Activated CD4-positive, alpha-beta memory T cell treated with anti-CD3 and anti-CD28 coated beads for 36 hours (primary cell): ENCODE measurements around the gene NUDT3. TPM values are rescaled to one million over a fixed set of nuclear protein-coding genes. Genes with fewer than 3 reads are reported as not detected.
"Not testable (repeated sequence)": the region's sequence is repeated elsewhere in the genome, so short reads cannot be mapped to it uniquely, and the experiment has no call there.

Experiments
- CTCF ChIA-PET: fragments of 350-600 bp; sonication (Branson Sonifier 250); formaldehyde crosslinking; loops from one replicate; lab custom pipeline; 2021; ENCODE audit warnings: antibody characterized with exemption, inconsistent platforms; lab: Charles Lee
- POLR2A ChIA-PET: fragments of 350-600 bp; sonication (Branson Sonifier 250); formaldehyde crosslinking; loops from one replicate; lab custom pipeline; 2021; ENCODE audit warnings: antibody characterized with exemption; lab: Charles Lee
- DNase-seq: peaks from one replicate; pipeline ENCODE4 v3.0.0-alpha.2; 2020
- H3K27ac Mint-ChIP-seq: one replicate; pipeline ENCODE4 v1.8.0; 2021; ENCODE audit warnings: mixed read lengths
- H3K27me3 Mint-ChIP-seq: one replicate; pipeline ENCODE4 v1.8.0; 2021; ENCODE audit warnings: mixed read lengths
- H3K36me3 Mint-ChIP-seq: one replicate; pipeline ENCODE4 v1.8.0; 2021; ENCODE audit warnings: mixed read lengths
- H3K4me1 Mint-ChIP-seq: one replicate; pipeline ENCODE4 v1.8.0; 2021; ENCODE audit warnings: low read depth, mixed read lengths
- H3K4me3 Mint-ChIP-seq: one replicate; pipeline ENCODE4 v1.8.0; 2021; ENCODE audit warnings: mild to moderate bottlenecking, mixed read lengths
- H3K9me3 Mint-ChIP-seq: one replicate; pipeline ENCODE4 v1.8.0; 2021; ENCODE audit warnings: mixed read lengths
- intact Hi-C: fragments of 100-400 bp; cut with micrococcal nuclease; formaldehyde crosslinking; loops from one replicate; pipeline ENCODE4 v1.15.1; 2023
- total RNA-seq, 2 experiments: library from RNA; stranded (reverse); gene quantifications; one replicate each; pipeline ENCODE4 v1.2.3, GENCODE V29; 2021

Gene NUDT3
- total RNA-seq, 2 experiments from 2014 or later, result 12.7 to 13.4 TPM

DNA sequence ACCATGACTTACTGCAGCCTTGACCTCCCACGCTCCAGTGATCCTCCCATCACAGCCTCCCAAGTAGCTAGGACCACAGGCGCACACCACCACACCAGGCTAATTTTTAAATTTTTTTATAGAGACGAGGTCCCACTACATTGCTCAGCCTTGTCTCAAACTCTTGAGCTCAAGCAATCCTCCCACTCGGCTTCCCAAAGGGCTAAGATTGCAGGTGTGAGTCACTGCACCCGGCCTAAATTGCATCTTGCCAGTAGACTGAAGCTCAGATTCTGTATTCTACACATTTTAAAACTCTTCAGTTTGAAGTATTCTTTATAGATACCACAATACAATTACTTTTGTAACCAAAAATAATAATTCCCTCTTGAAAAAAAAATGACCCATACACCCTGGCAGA, 11.4 kb downstream of the NUDT3 start:
- ChIA-PET POLR2A (no interaction called here), CTCF (interaction anchor here (0.5 to 1.1 kb wide), 2 partner anchors 10 to 132 kb away, joined by 3 read pairs; no protein-coding TSS in a partner anchor)

DNA sequence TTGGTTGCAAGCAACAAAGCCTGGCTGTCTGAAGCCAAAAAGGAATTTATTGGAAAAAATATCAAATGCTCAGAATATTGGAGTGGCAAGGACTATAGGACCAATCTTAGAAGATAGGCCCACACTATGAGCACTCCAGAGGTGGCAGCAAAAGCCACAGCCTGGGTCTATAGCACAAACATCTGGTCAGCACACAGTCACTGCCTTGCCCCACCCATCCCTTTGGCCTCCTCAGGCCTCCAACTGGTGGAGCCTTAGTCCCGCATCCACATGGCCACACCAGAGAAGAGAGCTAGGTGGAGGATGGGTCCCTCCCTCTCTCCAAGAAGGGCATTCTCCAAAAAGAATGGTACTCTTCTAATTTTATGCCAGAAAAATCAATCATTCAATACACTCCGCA, 14.0 kb downstream of the NUDT3 start:
- ChIA-PET POLR2A (no interaction called here), CTCF (no interaction called here)
- peaks cover 11% of the 10 kb centered on the region for H3K4me1 Mint-ChIP-seq
- peaks cover 3% of the 10 kb centered on the region for H3K36me3 Mint-ChIP-seq
- intact Hi-C loops, result no loop called here
- no peaks in the 10 kb centered on the region for H3K27me3 Mint-ChIP-seq
- no peak overlapping the region for H3K27ac Mint-ChIP-seq
- no peak overlapping the region for H3K4me3 Mint-ChIP-seq
- H3K9me3 Mint-ChIP-seq, result no peaks in the 10 kb centered on the region
- no peak for DNase-seq

More for the DNA sequence above, 11.4 kb downstream of the NUDT3 start:
- Mint-ChIP-seq H3K4me3 (no peak overlapping the region), H3K4me1 (peaks cover 18% of the 10 kb centered on the region), H3K36me3 (peaks cover 3% of the 10 kb centered on the region), H3K9me3 (no peaks in the 10 kb centered on the region), H3K27ac (no peak overlapping the region), H3K27me3 (no peaks in the 10 kb centered on the region)
- intact Hi-C loops, result no loop called here
- no peak for DNase-seq

DNA sequence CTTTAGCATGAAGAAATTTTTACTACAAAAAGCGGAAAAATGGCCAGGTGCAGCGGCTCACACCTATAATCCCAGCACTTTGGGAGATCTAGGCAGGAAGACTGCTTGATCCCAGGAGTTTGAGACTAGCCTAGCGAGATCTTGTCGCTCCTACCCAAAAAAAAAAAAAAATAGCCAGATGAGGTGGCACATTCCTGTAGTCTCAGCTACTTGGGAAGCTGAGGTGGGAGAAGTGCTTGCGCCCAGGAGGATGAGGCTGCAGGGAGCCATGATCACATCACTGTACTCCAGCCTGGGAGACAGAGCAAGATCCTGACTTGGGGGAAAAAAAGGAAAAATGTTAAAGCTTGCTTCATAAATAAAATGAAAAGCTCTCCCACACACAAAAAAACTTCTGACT, 14.5 kb downstream of the NUDT3 start:
- H3K27me3 Mint-ChIP-seq, result no peaks in the 10 kb centered on the region
- ChIA-PET POLR2A (no interaction called here), CTCF (no interaction called here)
- no peaks in the 10 kb centered on the region for H3K9me3 Mint-ChIP-seq
- H3K4me1 Mint-ChIP-seq, result peaks cover 8% of the 10 kb centered on the region
- peaks cover 3% of the 10 kb centered on the region for H3K36me3 Mint-ChIP-seq
- intact Hi-C loops, result no loop called here
- no peak overlapping the region for H3K4me3 Mint-ChIP-seq
- DNase-seq, result no peak
- H3K27ac Mint-ChIP-seq, result no peak overlapping the region

DNA sequence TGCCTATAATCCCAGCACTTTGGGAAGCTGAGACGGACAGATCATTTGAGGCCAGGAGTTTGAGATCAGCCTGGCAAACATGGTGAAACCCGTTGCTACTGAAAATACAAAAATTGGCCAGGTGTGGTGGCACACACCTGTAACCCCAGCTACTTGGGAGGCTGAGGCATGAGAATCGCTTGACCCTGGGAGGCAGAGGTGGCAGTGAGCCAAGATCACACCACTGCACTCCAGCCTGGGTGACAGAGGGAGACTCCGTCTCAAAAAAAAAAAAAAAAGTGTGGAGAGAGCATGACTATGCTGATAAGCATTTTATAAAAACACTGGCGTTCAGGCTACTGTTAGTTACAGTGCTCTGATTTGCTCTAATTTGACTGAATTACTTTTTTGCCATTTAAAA, 14.9 kb downstream of the NUDT3 start:
- DNase-seq, H3K27me3 Mint-ChIP-seq, CTCF ChIA-PET, H3K4me1 Mint-ChIP-seq, intact Hi-C loops, H3K27ac Mint-ChIP-seq, H3K9me3 Mint-ChIP-seq, H3K36me3 Mint-ChIP-seq, POLR2A ChIA-PET, H3K4me3 Mint-ChIP-seq: not testable (repeated sequence)

DNA sequence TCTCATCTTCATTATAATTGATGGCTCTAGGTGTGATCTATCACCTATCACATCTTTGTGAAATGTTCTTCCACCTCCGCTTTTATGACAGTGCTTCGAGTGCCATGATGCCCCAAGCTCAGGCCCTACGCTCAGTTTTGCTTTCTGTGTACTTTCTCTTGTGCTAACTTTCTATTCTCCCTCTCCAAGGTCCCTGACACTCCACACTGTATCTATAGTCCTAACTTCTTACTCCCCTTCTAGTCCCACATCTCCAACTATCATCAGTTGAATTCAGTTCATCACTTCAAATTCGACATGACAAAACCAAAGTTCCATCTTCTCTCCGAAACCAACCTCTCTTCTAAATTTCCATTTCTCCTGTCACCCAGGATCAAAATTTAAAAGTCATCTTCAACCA, 16.6 kb downstream of the NUDT3 start:
- ChIA-PET POLR2A (no interaction called here), CTCF (interaction anchor here (0.7 kb wide), 1 partner anchor 48 kb away, joined by 3 read pairs; no protein-coding TSS in a partner anchor)
- Mint-ChIP-seq H3K4me3 (no peak overlapping the region), H3K4me1 (peaks cover 4% of the 10 kb centered on the region), H3K27me3 (no peaks in the 10 kb centered on the region), H3K9me3 (no peaks in the 10 kb centered on the region), H3K36me3 (peaks cover 9% of the 10 kb centered on the region), H3K27ac (no peak overlapping the region)
- intact Hi-C loops, result no loop called here
- no peak for DNase-seq

DNA sequence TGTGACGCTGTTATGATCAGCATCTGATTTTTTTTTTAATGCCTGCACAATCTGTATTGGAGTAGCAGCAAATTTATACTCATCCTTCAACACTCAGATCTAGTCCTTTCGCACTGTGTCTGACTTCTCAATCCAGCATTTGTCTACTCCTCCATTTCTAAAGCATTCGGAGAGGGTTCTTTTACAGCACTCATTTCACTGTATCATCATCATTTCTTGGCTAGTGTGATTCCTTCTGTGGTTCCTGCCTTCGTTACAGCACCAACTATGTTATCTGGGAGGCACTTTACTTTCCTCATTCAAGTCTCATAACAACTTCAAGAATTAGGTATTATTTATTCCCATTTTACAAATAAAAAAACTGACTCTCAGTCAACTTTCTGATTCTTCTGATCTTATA, 18.0 kb downstream of the NUDT3 start:
- DNase-seq, result no peak
- intact Hi-C loops, result no loop called here
- CTCF ChIA-PET, result no interaction called here
- H3K27me3 Mint-ChIP-seq, result no peaks in the 10 kb centered on the region
- H3K27ac Mint-ChIP-seq, result no peak overlapping the region
- POLR2A ChIA-PET, result no interaction called here
- H3K36me3 Mint-ChIP-seq, result peaks cover 9% of the 10 kb centered on the region
- H3K9me3 Mint-ChIP-seq, result no peaks in the 10 kb centered on the region
- H3K4me1 Mint-ChIP-seq, result peaks cover 6% of the 10 kb centered on the region
- no peak overlapping the region for H3K4me3 Mint-ChIP-seq

DNA sequence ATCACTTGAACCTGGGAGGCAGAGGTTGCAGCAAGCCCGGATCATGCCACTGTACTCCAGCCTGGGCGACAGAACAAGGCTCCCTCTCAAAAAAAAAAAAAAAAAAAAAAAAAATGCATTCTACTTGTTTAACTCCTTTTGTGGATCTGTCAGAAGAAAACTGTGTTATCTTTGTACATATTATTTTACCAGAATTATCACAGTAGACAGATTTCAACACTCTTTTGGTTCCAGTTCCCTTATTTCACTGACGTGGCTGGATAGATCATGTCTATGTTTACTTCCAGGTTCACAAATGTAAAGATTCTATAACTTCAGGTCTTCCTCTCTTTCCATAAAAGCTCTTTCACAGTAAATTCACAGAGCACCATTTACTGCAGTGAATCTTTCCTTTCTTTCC, 18.4 kb downstream of the NUDT3 start:
- Mint-ChIP-seq H3K27me3 (no peaks in the 10 kb centered on the region), H3K4me1 (peaks cover 6% of the 10 kb centered on the region), H3K4me3 (no peak overlapping the region), H3K9me3 (no peaks in the 10 kb centered on the region), H3K36me3 (peaks cover 9% of the 10 kb centered on the region), H3K27ac (no peak overlapping the region)
- intact Hi-C loops, result no loop called here
- POLR2A ChIA-PET, result no interaction called here
- DNase-seq, result no peak
- CTCF ChIA-PET, result no interaction called here

DNA sequence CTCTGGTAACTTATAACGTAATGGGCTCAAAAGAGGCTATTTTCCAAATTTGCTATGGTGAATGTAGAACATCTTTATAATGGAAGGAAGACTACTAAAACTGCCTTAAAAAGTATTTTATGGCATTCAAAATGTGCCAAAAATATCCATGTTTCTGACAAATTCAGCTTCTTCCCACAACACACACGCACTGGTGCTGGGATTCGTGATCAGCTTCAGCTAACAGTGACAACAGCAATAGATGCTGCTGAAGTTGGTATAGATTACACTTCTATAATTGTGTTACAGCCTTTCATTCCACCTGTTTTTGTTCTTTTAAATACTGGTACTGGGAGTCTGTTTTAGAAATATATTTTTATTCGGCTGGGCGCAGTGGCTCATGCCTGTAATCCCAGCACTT, 19.0 kb downstream of the NUDT3 start:
- no peak for DNase-seq
- H3K4me3 Mint-ChIP-seq, result no peak overlapping the region
- ChIA-PET CTCF (no interaction called here), POLR2A (no interaction called here)
- intact Hi-C loops, result no loop called here
- no peak overlapping the region for H3K27ac Mint-ChIP-seq
- H3K36me3 Mint-ChIP-seq, result peaks cover 7% of the 10 kb centered on the region
- H3K9me3 Mint-ChIP-seq, result no peaks in the 10 kb centered on the region
- H3K4me1 Mint-ChIP-seq, result peaks cover 4% of the 10 kb centered on the region
- H3K27me3 Mint-ChIP-seq, result no peaks in the 10 kb centered on the region

DNA sequence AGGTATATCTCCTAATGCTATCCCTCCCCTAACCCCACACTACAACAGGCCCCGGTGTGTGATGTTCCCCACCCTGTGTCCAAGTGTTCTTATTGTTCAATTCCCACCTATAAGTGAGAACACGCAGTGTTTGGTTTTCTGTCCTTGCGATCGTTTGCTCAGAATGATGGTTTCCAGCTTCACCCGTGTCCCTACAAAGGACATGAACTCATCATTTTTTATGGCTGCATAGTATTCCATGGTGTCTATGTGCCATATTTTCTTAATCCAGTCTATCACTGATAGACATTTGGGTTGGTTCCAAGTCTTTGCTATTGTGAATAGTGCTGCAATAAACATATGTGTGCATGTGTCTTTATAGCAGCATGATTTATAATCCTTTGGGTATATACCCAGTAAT, 20.6 kb downstream of the NUDT3 start:
- H3K9me3 Mint-ChIP-seq, H3K27me3 Mint-ChIP-seq, H3K4me3 Mint-ChIP-seq, CTCF ChIA-PET, H3K4me1 Mint-ChIP-seq, H3K27ac Mint-ChIP-seq, POLR2A ChIA-PET, intact Hi-C loops, H3K36me3 Mint-ChIP-seq, DNase-seq: not testable (repeated sequence)

DNA sequence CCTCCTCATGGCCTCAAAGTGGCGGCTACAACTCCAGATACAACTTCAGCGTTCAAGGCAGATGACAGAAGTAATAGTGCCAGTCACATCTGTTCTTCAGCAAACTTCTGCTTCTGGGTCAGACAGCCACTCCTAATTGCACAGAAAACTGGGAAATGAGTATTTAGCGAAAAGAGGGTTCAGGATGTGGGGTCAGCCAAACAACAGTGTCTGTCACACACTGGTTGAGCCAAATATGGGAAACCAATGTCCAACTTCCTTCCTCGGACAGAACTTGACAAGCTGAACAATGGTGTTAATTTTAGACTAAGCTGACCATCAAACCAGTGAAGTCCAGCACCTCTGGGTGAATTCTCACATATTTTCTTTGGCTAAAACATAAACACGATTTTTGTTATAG, 22.1 kb downstream of the NUDT3 start:
- peaks cover 10% of the 10 kb centered on the region for H3K4me1 Mint-ChIP-seq
- ChIA-PET POLR2A (no interaction called here), CTCF (no interaction called here)
- no peaks in the 10 kb centered on the region for H3K27me3 Mint-ChIP-seq
- no peak overlapping the region for H3K27ac Mint-ChIP-seq
- DNase-seq, result no peak
- no peak overlapping the region for H3K4me3 Mint-ChIP-seq
- H3K36me3 Mint-ChIP-seq, result peaks cover 5% of the 10 kb centered on the region
- H3K9me3 Mint-ChIP-seq, result no peaks in the 10 kb centered on the region
- intact Hi-C loops, result no loop called here

DNA sequence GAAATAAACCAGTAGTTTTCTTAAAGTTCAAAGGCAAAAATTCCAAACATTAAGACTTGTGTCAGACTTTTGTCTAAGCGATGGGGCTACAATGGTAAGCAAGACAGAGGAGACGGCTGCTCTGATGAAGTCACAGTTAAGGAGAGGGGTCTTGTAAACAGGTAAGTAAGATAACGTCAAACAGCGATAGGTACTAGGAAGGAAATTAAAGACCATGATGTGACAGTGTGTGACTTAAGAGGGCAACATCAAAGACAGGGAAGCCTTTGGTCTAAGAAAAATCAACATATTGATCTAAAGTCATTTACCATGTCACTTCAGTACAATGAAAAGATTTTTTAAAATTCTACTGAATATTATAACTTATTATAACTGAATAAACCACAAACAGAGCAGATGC, 23.1 kb downstream of the NUDT3 start:
- no peaks in the 10 kb centered on the region for H3K27me3 Mint-ChIP-seq
- CTCF ChIA-PET, result no interaction called here
- H3K9me3 Mint-ChIP-seq, result no peaks in the 10 kb centered on the region
- no peak overlapping the region for H3K4me3 Mint-ChIP-seq
- peaks cover 5% of the 10 kb centered on the region for H3K36me3 Mint-ChIP-seq
- no peak for DNase-seq
- POLR2A ChIA-PET, result no interaction called here
- no peak overlapping the region for H3K27ac Mint-ChIP-seq
- peaks cover 10% of the 10 kb centered on the region for H3K4me1 Mint-ChIP-seq
- intact Hi-C loops, result no loop called here

DNA sequence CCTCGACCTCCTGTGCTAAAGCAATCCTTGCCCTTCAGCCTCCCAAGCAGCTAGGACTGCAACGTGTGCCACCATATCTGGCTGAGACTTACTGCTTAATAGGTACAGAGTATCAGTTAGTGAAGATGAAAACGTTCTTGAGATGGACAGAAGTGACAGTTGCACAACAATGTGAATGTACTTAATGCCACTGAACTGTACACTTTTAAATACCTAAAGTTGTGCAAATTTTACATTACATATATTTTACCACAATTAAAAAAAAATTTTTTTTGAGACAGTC, 25.9 kb downstream of the NUDT3 start:
- intact Hi-C loops, result no loop called here
- no peaks in the 10 kb centered on the region for H3K9me3 Mint-ChIP-seq
- ChIA-PET POLR2A (no interaction called here), CTCF (no interaction called here)
- no peaks in the 10 kb centered on the region for H3K27me3 Mint-ChIP-seq
- peaks cover 5% of the 10 kb centered on the region for H3K36me3 Mint-ChIP-seq
- peaks cover 27% of the 10 kb centered on the region for H3K4me1 Mint-ChIP-seq
- H3K27ac Mint-ChIP-seq, result no peak overlapping the region
- no peak for DNase-seq
- no peak overlapping the region for H3K4me3 Mint-ChIP-seq

DNA sequence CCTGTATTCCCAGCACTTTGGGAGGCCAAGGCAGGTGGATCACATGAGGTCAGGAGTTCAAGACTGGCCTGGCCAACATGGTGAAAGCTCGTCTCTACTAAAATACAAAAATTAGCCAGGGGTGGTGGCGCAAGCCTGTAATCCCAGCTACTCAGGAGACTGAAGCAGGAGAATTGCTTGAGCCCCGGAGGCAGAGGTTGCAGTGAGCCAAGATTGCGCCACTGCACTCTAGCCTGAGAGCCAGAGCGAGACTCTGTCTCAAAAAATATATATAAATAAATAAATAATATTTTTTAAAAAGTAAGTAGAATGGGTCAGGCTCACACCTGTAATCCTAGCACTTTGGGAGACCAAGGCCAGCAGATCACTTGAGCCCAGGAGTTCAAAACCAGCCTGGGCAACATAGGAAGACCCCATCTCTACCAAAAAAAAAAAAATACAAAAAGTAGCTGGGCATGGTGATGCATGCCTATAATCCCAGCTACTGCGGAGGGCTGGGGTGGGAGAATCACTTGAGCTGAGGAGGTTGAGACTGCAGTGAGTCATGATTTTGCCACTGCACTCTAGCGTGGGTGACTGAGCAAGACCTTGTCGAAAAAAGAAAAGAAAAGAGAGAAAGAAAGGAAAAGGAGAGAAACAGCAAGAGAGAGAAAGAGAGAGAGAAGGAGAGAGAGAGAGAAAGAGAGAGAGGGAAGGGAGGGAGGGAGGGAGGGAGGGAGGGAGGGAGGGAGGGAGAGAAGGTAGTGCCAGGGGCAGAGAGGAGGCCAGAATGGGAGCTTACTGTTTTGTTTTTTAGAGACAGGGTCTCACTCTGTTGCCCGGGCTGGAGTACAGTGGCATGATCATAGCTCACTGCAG, 26.5 kb downstream of the NUDT3 start:
- intact Hi-C loops, H3K36me3 Mint-ChIP-seq, DNase-seq, H3K4me3 Mint-ChIP-seq, H3K27me3 Mint-ChIP-seq, CTCF ChIA-PET, POLR2A ChIA-PET, H3K9me3 Mint-ChIP-seq, H3K27ac Mint-ChIP-seq: not testable (repeated sequence)
- H3K4me1 Mint-ChIP-seq, result peaks cover 30% of the 10 kb centered on the region
